Small intestine (tissue), 7 donors: ENCODE data around the gene GAB2. TPM values are rescaled to one million over a fixed set of nuclear protein-coding genes. Genes with fewer than 3 reads are reported as not detected.
"Not testable (repeated sequence)": the region's sequence is repeated elsewhere in the genome, so short reads cannot be mapped to it uniquely, and the experiment has no call there.

Source experiments
- DNase-seq, 2 donors: peaks; one replicate each; pipeline versions ENCODE4 v3.0.0 to v3.0.0-alpha.2; 2013
- FAIRE-seq: peaks from 2 replicates; lab custom pipeline; 2012; peaks lifted over from hg19 to GRCh38; lab: Jason Lieb, UNC
- H3K27ac ChIP-seq, 3 donors: one replicate each; pipeline ENCODE4 v1.5.1; 2013; ENCODE audit warnings: low read length in 2 of 3, mild to moderate bottlenecking in 2 of 3, control low read depth in 1 of 3, inconsistent platforms in 1 of 3, low read depth in 1 of 3, moderate library complexity in 1 of 3
- H3K27me3 ChIP-seq, 3 donors: one replicate each; pipeline ENCODE4 v1.6.1; 2013; ENCODE audit warnings: low read length in 3 of 3, inconsistent platforms in 1 of 3; ENCODE audit not compliant: control insufficient read depth in 3 of 3, insufficient read depth in 3 of 3
- H3K36me3 ChIP-seq, 3 donors: one replicate each; pipeline ENCODE4 v1.6.1; 2013; ENCODE audit warnings: low read length in 3 of 3, inconsistent platforms in 1 of 3, low read depth in 1 of 3, mild to moderate bottlenecking in 1 of 3, moderate library complexity in 1 of 3; ENCODE audit not compliant: control insufficient read depth in 3 of 3, insufficient read depth in 2 of 3
- H3K4me1 ChIP-seq, 3 donors: one replicate each; pipeline ENCODE4 v1.6.1; 2013; ENCODE audit warnings: low read length in 2 of 3, inconsistent platforms in 1 of 3, low read depth in 1 of 3, mild to moderate bottlenecking in 1 of 3, moderate library complexity in 1 of 3; ENCODE audit not compliant: control insufficient read depth in 3 of 3, insufficient read depth in 2 of 3
- H3K4me3 ChIP-seq, 3 donors: one replicate each; pipeline ENCODE4 v1.5.1; 2013; ENCODE audit warnings: low read length in 3 of 3, control low read depth in 1 of 3, inconsistent platforms in 1 of 3, low read depth in 1 of 3, mild to moderate bottlenecking in 1 of 3, moderate library complexity in 1 of 3
- H3K9me3 ChIP-seq, 2 donors: one replicate each; pipeline ENCODE4 v1.6.1; 2013; ENCODE audit warnings: low read depth in 1 of 2, low read length in 1 of 2; ENCODE audit not compliant: control insufficient read depth in 2 of 2, insufficient read depth in 1 of 2
- WGBS, 3 donors: extraction: QIAGEN DNeasy Blood & Tissue Kit; methylation state at CpG; one replicate each; pipeline ENCODE4 v1.1.7; 2013; 5-methylcytosine and 5-hydroxymethylcytosine counted together
- polyA plus RNA-seq, 4 donors: library from polyadenylated mRNA; stranded (reverse) in 3 of 4; unstranded in 1 of 4; fragments of 200-250 nt in 3 of 4; fragments of 120-200 nt in 1 of 4; gene quantifications; one replicate each; pipeline versions ENCODE4 v1.2.1 to v1.2.3, GENCODE V29; 2013
- donor health status: healthy with polysubstance abuse.
- donor health status: control.
- donor health status: control.
- donor health status: Bipolar disorder and iron deficiency.
- donor health status: healthy.

GAB2 gene
- polyA plus RNA-seq, 4 donors: 6.8 to 13.6 (median 8.5) TPM

DNA sequence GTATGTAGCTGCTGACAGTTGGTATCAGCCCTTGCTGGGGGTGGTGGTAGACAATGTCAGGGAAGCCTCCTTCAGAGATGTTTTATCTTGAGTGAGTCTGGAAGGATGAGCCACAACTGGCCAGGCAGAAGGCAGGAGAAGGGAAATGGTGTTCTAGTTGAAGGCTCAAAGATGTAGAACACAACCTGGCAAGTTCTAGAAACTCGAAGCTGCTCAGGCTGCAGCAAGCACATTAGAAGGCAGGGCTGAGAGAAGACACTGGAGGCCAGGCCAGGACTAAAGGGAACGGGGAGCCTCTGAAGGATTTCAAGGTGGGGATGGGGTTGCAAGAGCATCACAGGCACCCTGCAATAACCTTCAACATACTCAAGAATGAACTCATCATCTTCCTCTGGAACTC lies 188.5 kb downstream of the GAB2 start:
- peaks cover 0 to 18% (median 7%) of the 10 kb centered on the region in 3 donors for H3K36me3 ChIP-seq
- WGBS, 3 donors: 86 to 97% (median 91%) methylated on average over 2 of the region's 2 CpGs
- H3K27me3 ChIP-seq: no peaks in the 10 kb centered on the region
- no peak overlapping the region for H3K27ac ChIP-seq
- no peaks in the 10 kb centered on the region for H3K9me3 ChIP-seq
- no peak overlapping the region for H3K4me3 ChIP-seq
- FAIRE-seq: no peak
- H3K4me1 ChIP-seq: peaks cover 0 to 7% (median 6%) of the 10 kb centered on the region in 3 donors
- DNase-seq: no peak

DNA sequence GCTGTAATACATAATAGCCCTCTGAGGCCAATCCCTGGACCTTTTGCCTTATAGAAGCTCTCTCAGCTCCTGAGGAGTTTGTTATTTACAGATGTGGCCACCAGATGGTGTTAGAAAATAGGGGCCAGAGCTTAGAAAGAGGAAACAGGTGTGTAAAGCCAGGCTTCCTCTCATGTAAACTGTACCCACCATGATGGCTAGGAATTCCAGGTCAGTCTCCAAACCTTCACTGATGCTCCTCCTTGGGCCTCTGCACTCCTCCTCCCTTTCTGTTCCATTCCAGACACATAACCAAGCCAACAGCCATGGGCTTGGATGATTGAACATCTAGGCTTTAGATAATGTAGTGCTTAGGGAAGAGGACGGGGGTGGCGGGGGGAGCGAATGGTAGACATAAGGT lies 189.2 kb downstream of the GAB2 start:
- no peak for FAIRE-seq
- peak; percentile 69 to 79 for DNase-seq
- Histone ChIP-seq H3K27ac (no peak overlapping the region), H3K4me1 (peaks cover 0 to 7% (median 6%) of the 10 kb centered on the region in 3 donors), H3K36me3 (peaks cover 0 to 21% (median 7%) of the 10 kb centered on the region in 3 donors), H3K4me3 (no peak overlapping the region), H3K9me3 (no peaks in the 10 kb centered on the region), H3K27me3 (no peaks in the 10 kb centered on the region)
- WGBS, 3 donors: 97 to 100% (median 100%) methylated on average over 3 of the region's 3 CpGs

DNA sequence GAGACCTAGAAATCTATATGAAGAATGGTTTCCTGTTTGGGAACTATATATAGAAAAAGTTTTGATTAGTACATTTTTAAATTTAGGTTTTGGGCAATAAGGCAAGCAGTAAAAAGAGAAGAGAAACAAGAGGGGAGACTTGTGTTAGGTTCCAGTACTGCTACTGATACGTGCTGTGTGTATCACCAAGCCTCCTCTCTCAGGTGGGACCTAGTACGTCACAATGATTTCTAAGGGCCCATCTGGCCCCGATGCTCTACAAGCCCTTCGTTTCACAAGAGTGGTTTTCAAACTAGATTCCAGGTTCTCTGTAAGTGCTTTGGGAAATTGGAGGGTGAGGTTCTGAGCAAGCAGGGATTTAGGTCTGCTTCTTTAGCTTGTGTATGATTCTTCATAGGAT lies 189.7 kb downstream of the GAB2 start:
- no peaks in the 10 kb centered on the region for H3K27me3 ChIP-seq
- DNase-seq (no peak), FAIRE-seq (no peak)
- H3K4me1 ChIP-seq: peaks cover 0 to 7% (median 6%) of the 10 kb centered on the region in 3 donors
- no peak overlapping the region for H3K27ac ChIP-seq
- H3K4me3 ChIP-seq: no peak overlapping the region
- 87 to 91% (median 89%) methylated on average over 4 of the region's 4 CpGs for WGBS, 3 donors
- H3K36me3 ChIP-seq: peaks cover 0 to 25% (median 8%) of the 10 kb centered on the region in 3 donors
- no peaks in the 10 kb centered on the region for H3K9me3 ChIP-seq

DNA sequence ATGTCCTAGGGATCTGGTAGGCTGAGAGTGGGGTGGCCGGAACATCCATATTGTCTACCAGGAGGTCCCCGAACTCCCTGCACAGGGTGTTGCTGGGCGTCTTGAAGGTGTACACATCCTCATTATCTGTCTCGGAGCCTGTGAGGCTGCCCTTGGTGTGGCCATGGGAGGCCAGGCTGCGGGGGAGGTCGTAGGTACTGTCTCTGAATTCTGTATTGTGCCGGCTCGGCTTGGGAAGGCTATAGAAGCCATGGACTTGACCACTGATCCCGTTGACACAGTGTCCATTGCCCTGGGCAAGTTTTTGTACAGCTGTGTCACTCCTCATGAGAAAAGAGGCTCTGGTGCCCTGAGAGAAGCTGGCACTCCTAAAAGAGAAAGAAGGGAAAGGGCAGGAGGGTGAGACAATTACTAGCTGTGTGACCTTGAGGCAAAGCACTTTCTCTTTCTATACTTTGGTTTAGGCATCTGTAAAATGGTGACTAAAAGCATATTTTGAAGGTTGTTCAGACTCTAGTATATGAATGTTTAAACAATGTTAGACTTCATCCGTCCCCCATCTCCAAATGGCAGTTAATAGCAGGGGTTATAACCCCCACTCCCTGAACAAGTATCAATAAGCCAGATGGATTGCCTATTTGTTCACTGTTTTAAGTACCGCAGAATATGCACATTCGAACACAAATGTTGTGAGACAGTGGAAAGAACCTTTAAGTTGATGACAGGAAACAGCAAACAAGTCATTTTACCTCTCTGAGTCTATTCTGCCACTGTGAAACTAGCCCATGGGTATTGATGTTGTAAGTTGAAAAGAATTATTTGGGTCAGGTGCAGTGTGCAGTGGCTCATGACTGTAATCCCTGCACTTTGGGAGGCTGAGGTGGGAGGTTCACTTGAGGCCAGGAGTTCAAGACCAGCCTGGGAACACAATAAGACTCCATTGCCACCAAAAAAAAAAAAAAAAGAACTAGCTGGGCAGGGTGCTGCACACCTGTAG lies 190.6 kb downstream of the GAB2 start:
- WGBS, 3 donors: 83 to 85% (median 84%) methylated on average over 12 of the region's 12 CpGs
- Histone ChIP-seq H3K27me3 (no peaks in the 10 kb centered on the region), H3K9me3 (no peaks in the 10 kb centered on the region), H3K27ac (no peak overlapping the region), H3K36me3 (peaks cover 0 to 29% (median 10%) of the 10 kb centered on the region in 3 donors), H3K4me1 (peaks cover 0 to 7% (median 6%) of the 10 kb centered on the region in 3 donors), H3K4me3 (no peak overlapping the region)
- no peak for DNase-seq
- FAIRE-seq: no peak

DNA sequence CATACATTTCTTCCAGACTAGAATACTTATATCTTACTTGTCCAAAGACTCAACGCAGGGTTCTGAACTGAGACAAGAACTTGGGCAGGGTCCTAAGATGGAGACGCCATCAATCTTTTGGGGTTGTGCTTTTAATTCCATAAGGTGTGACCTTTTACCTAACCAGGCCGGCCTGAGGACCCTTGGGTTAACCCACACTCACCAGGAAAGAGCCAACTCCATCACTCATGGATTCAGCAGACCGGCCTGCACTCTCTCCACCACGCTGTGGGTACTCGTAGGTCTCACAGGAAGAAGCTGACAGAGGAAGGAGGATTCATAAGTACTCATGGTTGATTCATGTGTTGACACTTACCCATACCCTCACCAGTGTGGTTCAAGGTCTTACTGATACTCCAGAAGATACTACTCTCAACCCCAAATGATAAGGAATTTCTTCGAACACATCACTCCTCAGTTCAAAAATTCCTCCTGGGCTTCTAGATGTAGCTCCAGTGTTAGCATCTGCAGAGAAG lies 192.7 kb downstream of the GAB2 start:
- 94 to 98% (median 96%) methylated on average over 7 of the region's 7 CpGs for WGBS, 3 donors
- Histone ChIP-seq H3K27ac (no peak overlapping the region), H3K4me1 (no peaks in the 10 kb centered on the region), H3K27me3 (no peaks in the 10 kb centered on the region), H3K36me3 (peaks cover under 1 to 47% (median 15%) of the 10 kb centered on the region in 3 donors), H3K4me3 (no peak overlapping the region), H3K9me3 (no peaks in the 10 kb centered on the region)
- DNase-seq: no peak
- FAIRE-seq: no peak

DNA sequence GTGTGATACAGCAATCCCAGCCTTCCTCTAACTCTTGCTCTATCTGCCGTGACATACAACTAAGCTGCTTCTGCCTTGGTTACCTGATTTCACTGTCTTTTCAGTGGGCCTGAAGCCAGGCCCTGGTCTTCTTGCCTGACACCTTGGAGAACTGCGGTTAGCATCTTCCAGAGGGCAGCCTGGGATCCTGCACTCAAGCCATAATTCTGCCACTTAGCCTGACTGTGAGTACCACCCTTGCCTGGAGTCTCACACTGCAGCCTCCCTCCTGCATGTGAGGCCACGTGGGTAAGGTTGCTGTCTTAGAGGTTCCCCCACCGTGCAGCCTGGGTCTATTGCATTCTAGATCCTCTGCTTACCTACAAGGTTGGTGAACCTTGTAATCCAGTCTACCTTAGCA lies 193.1 kb downstream of the GAB2 start:
- no peaks in the 10 kb centered on the region for H3K4me1 ChIP-seq
- no peak overlapping the region for H3K27ac ChIP-seq
- no peak overlapping the region for H3K4me3 ChIP-seq
- no peaks in the 10 kb centered on the region for H3K27me3 ChIP-seq
- 90 to 95% (median 91%) methylated on average over 4 of the region's 4 CpGs for WGBS, 3 donors
- FAIRE-seq: no peak
- H3K9me3 ChIP-seq: no peaks in the 10 kb centered on the region
- no peak for DNase-seq
- H3K36me3 ChIP-seq: peaks cover 3 to 52% (median 15%) of the 10 kb centered on the region in 3 donors

DNA sequence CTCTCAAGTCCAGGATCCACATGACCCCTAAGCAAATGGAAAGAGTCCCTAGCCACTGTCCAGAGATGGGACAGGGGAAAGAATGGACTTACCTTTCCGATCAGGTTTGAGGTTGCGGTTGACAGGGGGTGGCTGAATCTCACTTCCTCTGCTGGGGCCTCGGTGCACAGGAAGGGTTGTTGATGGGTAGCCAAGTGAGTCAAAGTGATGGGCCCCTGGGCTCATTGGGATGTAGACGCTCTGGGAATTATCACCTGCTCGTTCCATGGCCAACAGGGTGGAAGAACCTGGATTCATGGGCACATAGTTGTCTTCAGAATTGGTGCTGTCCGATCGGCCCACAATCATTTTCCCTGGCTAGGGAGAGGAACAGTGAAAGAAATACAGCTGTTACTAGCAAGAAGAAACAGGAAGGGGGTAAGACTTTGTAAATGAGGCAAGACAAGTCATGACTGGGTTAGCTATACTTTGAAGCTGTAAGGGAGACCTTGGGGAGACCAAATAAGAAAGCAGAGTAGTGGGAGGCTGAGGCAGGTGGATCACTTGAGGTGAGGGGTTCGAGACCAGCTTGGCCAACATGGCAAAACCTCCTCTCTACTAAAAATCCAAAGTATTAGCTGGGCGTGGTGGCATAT lies 194.2 kb downstream of the GAB2 start:
- DNase-seq: no peak
- H3K27me3 ChIP-seq: no peaks in the 10 kb centered on the region
- no peaks in the 10 kb centered on the region for H3K4me1 ChIP-seq
- H3K9me3 ChIP-seq: no peaks in the 10 kb centered on the region
- WGBS, 3 donors: 85 to 93% (median 89%) methylated on average over 9 of the region's 9 CpGs
- FAIRE-seq: no peak
- H3K27ac ChIP-seq: no peak overlapping the region
- H3K4me3 ChIP-seq: no peak overlapping the region
- H3K36me3 ChIP-seq: peaks cover 3 to 62% (median 22%) of the 10 kb centered on the region in 3 donors

DNA sequence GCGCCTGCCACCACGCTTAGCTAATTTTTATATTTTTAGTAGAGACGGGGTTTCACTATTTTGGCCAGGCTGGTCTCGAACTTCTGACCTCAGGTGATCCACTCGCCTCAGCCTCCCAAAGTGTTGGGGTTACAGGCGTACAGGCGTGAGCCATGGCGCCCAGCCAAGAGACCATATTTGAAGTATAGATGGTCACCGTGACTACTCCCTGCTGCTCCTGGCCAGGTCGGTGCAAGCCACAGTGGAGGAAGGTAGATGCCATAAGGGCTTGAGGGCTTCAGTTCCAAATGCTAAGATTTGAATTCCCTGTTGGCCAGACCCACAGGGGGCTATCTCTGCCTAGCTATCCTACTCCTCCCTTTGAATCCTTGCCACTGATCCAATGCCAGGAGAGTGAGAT lies 194.9 kb downstream of the GAB2 start:
- H3K36me3 ChIP-seq: peaks cover 3 to 69% (median 22%) of the 10 kb centered on the region in 3 donors
- not testable (repeated sequence) for H3K9me3 ChIP-seq, H3K4me3 ChIP-seq, FAIRE-seq, H3K27ac ChIP-seq, H3K27me3 ChIP-seq, DNase-seq, H3K4me1 ChIP-seq
- WGBS, 3 donors: 82 to 92% (median 89%) methylated on average over 10 of the region's 10 CpGs
